PFSK-1 (cell line): ENCODE data around the gene NHLRC4.

Experiments used
- REST ChIP-seq, 2 experiments: IDR thresholded peaks; 2 replicates each; pipeline versions ENCODE4 v1.6.1 to v1.8.0; 2011 to 2012; ENCODE audit warnings: low read depth in 2 of 2, low read length in 2 of 2, control low read depth in 1 of 2, inconsistent platforms in 1 of 2, mild to moderate bottlenecking in 1 of 2, moderate library complexity in 1 of 2; ENCODE audit not compliant: insufficient read depth in 1 of 2
- TAF1 ChIP-seq: IDR thresholded peaks from 2 replicates; pipeline ENCODE4 v1.6.1; 2012; ENCODE audit warnings: low read length, control low read depth, borderline replicate concordance; ENCODE audit not compliant: insufficient read depth

- TF ChIP-seq REST (IDR thresholded peaks at IDR 0.05; ENCODE audit: insufficient read depth in 1 of 2, low read depth in 2 of 2, low read length in 2 of 2) (no peak), TAF1 (no peak)
Observed at GRCh38 chr16:609984-610383, 43.2 kb downstream of the NHLRC4 start.
